ENCODE results near the gene TRMT112. TPM values are rescaled to one million over a fixed set of nuclear protein-coding genes. Genes with fewer than 3 reads are reported as not detected.
A peak's percentile ranks its signal among the peaks of the same experiment; 100 is the strongest.

TRMT112 gene
- total RNA-seq, 1 donor, result 177 TPM

GRCh38 chr11:64303109-64304031 lies 14.0 kb downstream of the TRMT112 start:
- no peak for DNase-seq (ENCODE audit: low read depth)
- no peak overlapping the region for H3K4me3 ChIP-seq (ENCODE audit: low read depth, low read length)
- TF ChIP-seq CTCF (IDR thresholded peaks at IDR 0.05; ENCODE audit: insufficient read depth, low read length), result no peak

GRCh38 chr11:64299847-64300648 lies 17.3 kb downstream of the TRMT112 start, which contains the start of gene CATSPERZ:
CATSPERZ (plus strand) TSS chr11:64300358; CDS start chr11:64300411, 53 bp downstream.
- TF ChIP-seq CTCF (IDR thresholded peaks at IDR 0.05; ENCODE audit: insufficient read depth, low read length), result no peak
- H3K4me3 ChIP-seq (ENCODE audit: low read depth, low read length), result peak within 1 kb of the TSS; percentile 31
- no peak for DNase-seq (ENCODE audit: low read depth)

GRCh38 chr11:64298966-64299846 lies 18.2 kb downstream of the TRMT112 start:
- peak overlapping the region; percentile 9 for H3K4me3 ChIP-seq (ENCODE audit: low read depth, low read length)
- TF ChIP-seq CTCF (IDR thresholded peaks at IDR 0.05; ENCODE audit: insufficient read depth, low read length), result no peak
- DNase-seq (ENCODE audit: low read depth), result no peak

GRCh38 chr11:64297699-64298358 lies 19.5 kb downstream of the TRMT112 start:
- no peak for DNase-seq (ENCODE audit: low read depth)
- TF ChIP-seq CTCF (IDR thresholded peaks at IDR 0.05; ENCODE audit: insufficient read depth, low read length), result no peak
- no peak overlapping the region for H3K4me3 ChIP-seq (ENCODE audit: low read depth, low read length)

- no peak for TF ChIP-seq CTCF (IDR thresholded peaks at IDR 0.05; ENCODE audit: insufficient read depth, low read length)
- DNase-seq (ENCODE audit: low read depth), result no peak
- no peak overlapping the region for H3K4me3 ChIP-seq (ENCODE audit: low read depth, low read length)
Observed at GRCh38 chr11:64296830-64297698, 20.3 kb downstream of the TRMT112 start.

Measured in fibroblast of the aortic adventitia (primary cell).